Heart left ventricle (tissue), 13 donors: ENCODE results near the gene GPC6.

Experiments
- POLR2A ChIP-seq, 2 donors: fragments of 450-650 bp; IDR thresholded peaks; one replicate each; pipeline ENCODE4 v1.6.1; 2017; ENCODE audit warnings: antibody characterized with exemption in 2 of 2, mild to moderate bottlenecking in 2 of 2, moderate library complexity in 2 of 2
- TF ChIP-seq, protein P1 (sequence below), 12 donors: fragments of 200-600 bp; sonication (generic) in 4 of 12; IDR thresholded peaks; one replicate each; pipeline versions ENCODE4 v1.5.0 to v1.8.0; 2018 to 2022; ENCODE audit warnings: antibody characterized with exemption in 12 of 12, mild to moderate bottlenecking in 5 of 12
- donor health status: ischemic (EF 13 %, LVEDD 7.1; RV severe dilation, severe dysfunction).
- donor health status: DM: no; HTN: yes; CAD: no.
- donor health status: DM: no; HTN: no; CAD: no.
- donor health status: ischemic (EF 25% LVEDD 6.9; RV normal size, moderate dysfunction).
- donor health status: ischemic (EF 25% LVEDD 5.7; RV mildly dilated, moderate dysfunction).
- donor health status: ischemic (EF 35%, LVEDD 5.7; RV mildly dilated, moderate dysfunction).
- donor health status: nonischemic (EF 11% LVEDD 7.7; RV severe dilation, severe dysfunction).
- donor health status: DM: yes; HTN: yes; CAD: no.
- donor health status: PGD.
- donor health status: ischemic (EF 29% LVEDD 5.4; RV normal size, mild dysfunction).
- donor health status: nonischemic (EF 23%, LVEDD 6.1; RV moderate dilation, normal function).

DNA sequence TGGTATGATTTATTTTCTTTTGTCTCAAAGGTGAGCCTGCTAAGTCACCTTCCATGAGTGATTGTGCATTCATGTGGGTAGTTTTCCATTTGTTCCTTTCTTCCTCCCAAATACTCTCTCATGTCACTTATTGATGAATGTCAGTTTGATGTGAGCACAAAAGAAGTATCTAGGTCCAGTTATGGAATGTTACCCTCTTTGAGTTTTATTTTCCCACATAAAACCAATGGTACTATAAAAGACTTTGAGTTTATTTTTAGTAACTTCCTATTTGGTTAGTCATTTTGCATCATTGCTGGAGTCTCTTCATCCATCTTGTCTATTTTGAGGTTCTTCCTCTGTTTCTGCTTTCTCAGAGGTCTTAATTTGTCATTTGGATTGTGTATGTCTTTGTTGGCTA lies 321.3 kb downstream of the GPC6 start:
- TF ChIP-seq, protein P1, sequence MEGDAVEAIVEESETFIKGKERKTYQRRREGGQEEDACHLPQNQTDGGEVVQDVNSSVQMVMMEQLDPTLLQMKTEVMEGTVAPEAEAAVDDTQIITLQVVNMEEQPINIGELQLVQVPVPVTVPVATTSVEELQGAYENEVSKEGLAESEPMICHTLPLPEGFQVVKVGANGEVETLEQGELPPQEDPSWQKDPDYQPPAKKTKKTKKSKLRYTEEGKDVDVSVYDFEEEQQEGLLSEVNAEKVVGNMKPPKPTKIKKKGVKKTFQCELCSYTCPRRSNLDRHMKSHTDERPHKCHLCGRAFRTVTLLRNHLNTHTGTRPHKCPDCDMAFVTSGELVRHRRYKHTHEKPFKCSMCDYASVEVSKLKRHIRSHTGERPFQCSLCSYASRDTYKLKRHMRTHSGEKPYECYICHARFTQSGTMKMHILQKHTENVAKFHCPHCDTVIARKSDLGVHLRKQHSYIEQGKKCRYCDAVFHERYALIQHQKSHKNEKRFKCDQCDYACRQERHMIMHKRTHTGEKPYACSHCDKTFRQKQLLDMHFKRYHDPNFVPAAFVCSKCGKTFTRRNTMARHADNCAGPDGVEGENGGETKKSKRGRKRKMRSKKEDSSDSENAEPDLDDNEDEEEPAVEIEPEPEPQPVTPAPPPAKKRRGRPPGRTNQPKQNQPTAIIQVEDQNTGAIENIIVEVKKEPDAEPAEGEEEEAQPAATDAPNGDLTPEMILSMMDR (IDR thresholded peaks at IDR 0.05), result no peak
- no peak for TF ChIP-seq POLR2A (IDR thresholded peaks at IDR 0.05)
